G401.6 (cell line): ENCODE results near the gene ADPRH.

Source experiments
- FAIRE-seq: peaks from 2 replicates; lab custom pipeline; 2012; peaks lifted over from hg19 to GRCh38; lab: Jason Lieb, UNC

Gene ADPRH

DNA sequence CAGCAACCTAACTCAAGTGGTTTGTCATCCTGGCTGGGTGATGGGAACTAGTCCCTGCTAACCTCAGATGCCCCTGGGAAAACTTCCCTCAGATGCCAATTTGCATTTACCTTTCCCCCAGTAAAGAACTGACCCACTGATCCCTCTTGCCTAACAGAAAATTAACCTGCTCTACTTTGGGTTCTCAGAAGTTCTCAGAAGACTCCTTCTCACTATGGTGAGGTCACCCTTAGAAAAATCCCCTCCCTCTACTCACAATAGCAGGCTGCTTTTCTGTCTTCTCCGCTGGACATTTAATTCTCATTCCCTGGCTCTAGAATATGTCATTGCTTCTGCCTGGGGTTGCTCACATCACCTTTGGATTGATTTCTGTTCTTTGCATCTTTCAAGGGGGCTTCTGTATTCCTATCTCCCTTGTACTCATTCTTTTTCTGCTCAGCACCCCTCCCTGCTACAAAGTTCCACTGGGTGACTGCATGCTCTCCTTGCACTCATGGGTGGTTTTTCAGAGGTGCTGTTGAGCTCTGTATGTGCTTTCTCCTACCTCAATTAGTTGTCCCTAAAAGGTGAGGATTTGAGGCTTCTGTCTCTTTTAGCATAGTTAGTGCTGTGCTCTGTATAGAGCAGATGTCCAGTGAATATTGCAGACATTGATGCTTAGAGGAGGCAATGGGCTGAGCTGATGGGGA, 19.3 kb downstream of the ADPRH start:
- no peak for FAIRE-seq

DNA sequence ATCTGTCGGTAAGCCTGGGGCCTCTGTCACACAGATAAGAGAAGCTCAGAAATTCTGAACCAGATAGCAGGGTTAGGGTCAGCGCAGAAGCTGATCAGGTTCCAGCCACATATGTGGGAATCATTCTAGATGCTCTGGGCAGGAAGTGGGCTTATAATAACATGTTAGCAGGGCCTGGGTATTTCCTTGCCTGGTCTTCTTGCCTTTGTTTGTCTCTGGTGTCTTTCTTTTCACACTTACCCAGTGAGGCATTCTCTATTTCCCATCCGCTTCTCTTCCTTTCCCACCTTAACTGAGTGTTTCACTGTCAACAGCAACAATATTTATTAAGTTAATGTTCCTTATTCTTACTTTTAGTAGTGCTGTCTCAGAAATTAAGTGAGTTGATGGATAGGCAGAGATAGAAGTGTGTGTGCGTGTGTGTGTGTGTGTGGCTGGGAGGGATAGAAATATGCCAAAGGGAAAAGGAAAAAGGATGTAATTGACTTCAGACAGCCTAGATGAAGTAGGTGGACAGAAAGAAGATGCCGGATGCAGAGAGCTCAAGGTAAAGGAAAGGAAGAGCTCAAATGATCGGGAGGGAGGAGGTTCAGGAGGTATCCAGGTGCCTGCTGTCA, 20.4 kb downstream of the ADPRH start:
- FAIRE-seq = no peak

DNA sequence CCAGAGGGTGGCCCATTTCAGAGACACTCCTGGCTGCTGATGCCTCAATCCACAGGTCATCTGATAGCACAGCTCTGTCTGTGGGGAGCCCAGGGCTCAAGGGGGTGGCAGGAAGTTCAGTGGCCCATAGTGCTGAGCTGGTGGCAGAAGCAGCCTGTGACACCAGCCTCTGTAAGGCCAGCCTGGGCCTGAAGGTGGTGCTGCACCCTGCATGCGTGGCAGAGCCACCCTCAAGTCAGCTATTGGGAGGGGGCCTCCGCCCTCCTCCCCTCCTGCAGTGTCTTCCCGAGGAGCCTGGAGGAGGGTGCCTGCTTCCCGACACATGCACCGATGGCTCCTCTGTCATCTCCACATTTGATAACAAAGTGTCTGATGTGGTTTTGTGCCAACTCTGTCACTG, 21.4 kb downstream of the ADPRH start:
- FAIRE-seq = no peak

- no peak for FAIRE-seq
These were observed 21.9 kb downstream of the ADPRH start for GRCh38 chr3:119601154-119601553.

GRCh38 chr3:119602676-119603075, 23.4 kb downstream of the ADPRH start:
- no peak for FAIRE-seq

- no peak for FAIRE-seq
These were observed 25.6 kb downstream of the ADPRH start for GRCh38 chr3:119604878-119605277.

GRCh38 chr3:119608405-119609000, 29.2 kb downstream of the ADPRH start:
- FAIRE-seq = no peak

DNA sequence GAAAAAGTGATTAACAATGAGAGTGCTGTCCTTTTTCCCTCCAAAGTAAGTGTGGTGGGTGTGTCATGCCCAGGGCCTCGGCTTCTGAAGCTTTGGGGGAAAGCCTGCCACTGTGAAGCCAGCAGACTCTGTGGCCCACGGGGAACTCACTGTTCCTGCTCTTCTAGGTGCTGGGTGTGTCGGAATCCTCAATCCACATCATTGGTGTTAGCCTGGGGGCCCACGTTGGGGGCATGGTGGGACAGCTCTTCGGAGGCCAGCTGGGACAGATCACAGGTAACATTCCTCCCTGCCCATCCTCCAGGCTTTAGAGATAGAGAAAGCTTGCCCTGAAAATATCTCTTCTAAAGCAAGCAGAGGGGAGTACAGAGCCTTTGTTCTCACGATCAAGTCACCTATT, 30.0 kb downstream of the ADPRH start:
- FAIRE-seq = no peak

DNA sequence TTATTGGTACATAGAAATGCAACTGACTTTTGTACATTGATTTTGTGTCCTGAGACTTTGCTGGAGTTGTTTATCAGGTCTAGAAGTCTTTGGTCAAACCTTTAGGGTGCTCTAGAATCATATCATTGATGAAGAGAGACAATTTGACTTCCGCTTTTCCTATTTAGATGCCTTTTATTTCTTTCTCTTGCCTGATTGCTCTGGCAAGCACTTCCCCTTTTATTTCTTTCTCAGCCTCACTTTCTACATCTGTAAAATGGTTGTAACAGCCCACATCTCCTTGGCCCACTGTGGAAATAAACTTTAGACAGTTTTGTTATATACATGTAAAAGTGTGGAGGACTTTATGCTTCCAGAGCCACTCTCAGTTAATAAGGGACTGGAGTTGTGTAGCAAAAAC, 32.4 kb downstream of the ADPRH start:
- no peak for FAIRE-seq

DNA sequence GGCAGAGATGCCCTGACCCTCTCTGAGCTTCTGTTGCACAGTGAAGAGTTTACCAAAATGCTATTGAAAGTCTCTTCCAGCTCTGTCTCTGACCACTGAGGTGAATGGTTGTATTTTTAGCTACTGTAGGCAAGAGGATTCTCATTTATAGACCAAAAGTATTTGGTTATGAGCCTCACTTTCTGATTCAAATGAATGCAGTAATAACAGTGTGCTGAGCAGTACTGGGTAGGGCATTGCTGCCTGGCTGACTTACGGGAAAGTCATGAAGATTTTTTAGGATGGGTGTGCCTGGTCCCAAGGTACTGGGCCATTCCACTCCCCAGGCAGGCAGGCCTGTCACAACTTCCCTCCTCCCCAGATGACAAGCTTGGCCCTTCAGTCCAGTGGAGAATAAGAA, 33.9 kb downstream of the ADPRH start:
- no peak for FAIRE-seq

DNA sequence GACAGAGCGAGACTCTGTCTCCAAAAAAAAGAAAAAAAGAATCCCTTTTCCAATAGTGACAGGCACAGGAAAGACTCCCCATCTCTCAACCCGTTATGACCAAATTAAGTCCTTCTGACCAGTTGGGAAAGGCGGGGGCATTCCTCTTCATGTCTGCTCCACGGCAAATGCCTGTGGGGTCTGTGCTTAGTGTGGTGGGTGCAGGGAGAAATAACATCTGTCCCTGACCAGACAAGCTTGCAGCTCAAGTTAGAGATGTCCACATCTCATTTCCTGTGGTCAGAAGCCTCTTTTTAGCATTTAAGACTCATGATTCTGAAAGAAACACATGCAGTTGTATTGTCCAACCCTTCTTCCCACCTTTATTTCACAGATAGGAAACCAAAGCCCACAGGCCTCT, 34.6 kb downstream of the ADPRH start:
- FAIRE-seq = no peak

- FAIRE-seq = no peak
These were observed 36.8 kb downstream of the ADPRH start for GRCh38 chr3:119616056-119616455.

GRCh38 chr3:119619094-119619493, 39.8 kb downstream of the ADPRH start:
- FAIRE-seq = no peak

- no peak for FAIRE-seq
These were observed 41.6 kb downstream of the ADPRH start for GRCh38 chr3:119620899-119621298.

- no peak for FAIRE-seq
These were observed 44.9 kb downstream of the ADPRH start for GRCh38 chr3:119624002-119624720.

DNA sequence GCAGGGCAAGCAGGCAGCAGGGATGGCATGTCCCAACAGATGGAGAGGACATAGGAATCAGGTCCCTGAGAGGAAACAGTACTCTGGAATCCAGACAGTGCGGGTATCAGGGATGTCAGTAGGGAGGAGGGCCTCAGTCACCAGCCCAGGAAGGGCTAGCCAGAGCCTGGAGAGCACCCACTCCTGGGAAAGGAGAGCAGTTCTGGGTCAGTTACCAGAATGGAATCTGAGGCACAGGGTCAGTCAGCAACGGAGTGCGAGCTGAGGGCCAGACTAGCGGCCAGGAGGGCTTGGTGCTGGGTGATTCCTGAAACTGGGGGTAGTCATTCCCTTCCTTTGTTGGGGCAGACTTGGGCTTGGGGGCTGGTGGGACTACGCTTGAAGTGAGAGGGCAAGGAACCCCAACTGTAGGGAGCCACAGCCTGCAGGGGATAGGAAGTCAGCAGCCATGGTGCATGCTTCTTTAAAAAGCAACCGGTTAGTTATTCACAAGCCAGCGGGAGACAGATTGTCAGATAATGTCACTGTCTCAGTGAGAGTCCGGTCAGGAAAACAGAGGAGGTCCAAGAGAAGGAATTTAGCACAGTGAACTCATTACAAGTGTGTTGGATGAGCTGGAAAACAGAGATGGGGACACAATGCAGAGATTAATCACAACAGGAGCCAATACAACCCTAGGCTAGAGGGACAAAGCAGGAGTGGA, 46.3 kb downstream of the ADPRH start:
- no peak for FAIRE-seq

- no peak for FAIRE-seq
These were observed 46.9 kb downstream of the ADPRH start for GRCh38 chr3:119626196-119626595.

GRCh38 chr3:119627461-119627860, 48.2 kb downstream of the ADPRH start:
- FAIRE-seq = no peak

- FAIRE-seq = no peak
These were observed 49.1 kb downstream of the ADPRH start for GRCh38 chr3:119628390-119628789.

- no peak for FAIRE-seq
These were observed 49.6 kb downstream of the ADPRH start for GRCh38 chr3:119628816-119629445.

DNA sequence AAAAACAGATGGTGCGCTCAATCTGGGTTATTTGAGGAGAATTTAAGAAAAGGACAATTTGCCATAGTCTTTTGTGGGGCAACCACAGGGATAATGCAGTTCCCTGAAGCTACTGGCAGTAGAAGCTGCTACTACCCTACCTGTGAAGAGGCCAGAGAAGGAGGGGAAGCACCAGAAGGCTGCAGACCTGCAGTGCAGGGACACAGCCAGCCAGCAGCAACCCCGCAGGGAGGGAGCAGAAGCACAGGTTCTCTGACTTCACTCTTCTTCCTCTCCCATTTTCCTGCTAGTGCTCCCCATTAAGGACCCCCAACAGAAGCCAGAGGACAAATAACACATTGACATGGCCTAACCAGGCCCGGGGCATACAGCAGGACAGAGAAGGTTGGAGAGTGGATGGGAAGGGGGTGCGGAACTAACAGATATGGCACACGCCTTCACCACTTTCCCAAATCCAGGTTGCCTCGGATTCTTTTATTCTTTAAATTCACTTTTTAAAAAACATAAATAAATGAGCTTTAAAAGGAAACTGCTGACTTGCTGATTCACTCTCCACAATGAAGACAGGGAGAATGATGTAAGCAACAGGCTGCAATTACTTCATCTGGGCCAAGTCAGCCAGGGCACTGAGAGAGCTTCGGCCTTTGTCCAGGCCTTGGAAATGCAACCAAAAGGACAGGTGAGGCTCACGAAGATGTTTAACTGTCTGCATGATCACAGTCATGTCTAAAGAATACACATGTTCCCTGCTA, 51.0 kb downstream of the ADPRH start:
- no peak for FAIRE-seq
